G401 (cell line): ENCODE results near the gene COPS7B. TPM values are rescaled to one million over a fixed set of nuclear protein-coding genes. Genes with fewer than 3 reads are reported as not detected.
A peak's percentile ranks its signal among the peaks of the same experiment; 100 is the strongest.

ENCODE experiments used
- DNase-seq: peaks from one replicate; pipeline ENCODE4 v3.0.0-alpha.2; 2015; ENCODE audit warnings: low spot score
- in situ Hi-C: cut with HindIII; loops from 2 replicates; pipeline ENCODE4 v1.10.0; 2016; ENCODE audit warnings: low sequenced_read_pairs, mixed read lengths
- total RNA-seq: library from RNA; depleted of rRNA; stranded (reverse); fragments of >200 nt; shearing (Covaris generic); gene quantifications from 2 replicates; pipeline ENCODE4 v1.2.3, GENCODE V29; 2014

The COPS7B gene
- total RNA-seq, 1 experiment from 2014 or later = 96.3 TPM

DNA sequence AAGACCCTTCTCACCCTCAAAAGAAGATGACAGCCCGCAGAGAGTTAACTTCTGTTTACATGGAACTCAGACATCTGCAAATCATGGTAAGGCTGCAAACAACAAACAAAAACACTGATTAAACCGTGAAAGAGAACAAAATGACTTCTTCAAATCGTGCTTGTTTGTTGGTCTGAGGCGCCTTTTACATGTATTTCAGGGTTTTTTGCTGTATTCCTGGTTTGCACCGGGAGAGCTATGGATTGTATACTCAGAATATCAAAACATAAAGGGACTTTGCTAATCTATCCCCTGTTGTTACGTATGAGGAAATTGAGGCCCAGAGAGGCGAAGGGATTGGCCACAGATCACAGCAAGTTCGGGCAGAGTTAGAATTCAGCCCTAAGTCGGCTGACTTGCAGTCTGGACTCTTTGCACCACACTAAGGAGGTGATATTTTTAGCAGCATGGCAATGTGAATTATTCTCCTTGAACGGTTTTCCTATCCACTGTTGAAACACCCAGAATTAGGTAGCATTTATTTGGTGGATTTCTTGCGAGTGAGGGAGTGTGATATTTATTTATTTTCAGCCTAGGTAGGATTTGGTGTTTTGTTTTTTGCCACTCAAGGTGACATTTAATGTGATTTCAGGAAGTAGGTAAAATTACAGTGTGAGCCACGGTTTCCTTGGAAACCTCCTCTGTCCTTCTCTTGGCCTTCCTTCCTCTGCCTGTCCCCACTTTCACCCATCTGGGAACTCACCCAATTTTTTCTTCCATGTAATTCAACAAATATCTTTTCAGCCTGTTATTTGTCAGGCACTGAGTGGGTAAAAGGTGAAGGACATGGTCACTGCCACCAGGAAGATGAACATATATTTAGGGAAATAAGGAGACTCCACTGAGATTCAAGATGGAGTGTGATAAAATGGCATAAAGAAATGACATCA is 4.2 kb upstream of the COPS7B start:
- DNase-seq = peak; percentile 32
- in situ Hi-C loops = no loop called here

DNA sequence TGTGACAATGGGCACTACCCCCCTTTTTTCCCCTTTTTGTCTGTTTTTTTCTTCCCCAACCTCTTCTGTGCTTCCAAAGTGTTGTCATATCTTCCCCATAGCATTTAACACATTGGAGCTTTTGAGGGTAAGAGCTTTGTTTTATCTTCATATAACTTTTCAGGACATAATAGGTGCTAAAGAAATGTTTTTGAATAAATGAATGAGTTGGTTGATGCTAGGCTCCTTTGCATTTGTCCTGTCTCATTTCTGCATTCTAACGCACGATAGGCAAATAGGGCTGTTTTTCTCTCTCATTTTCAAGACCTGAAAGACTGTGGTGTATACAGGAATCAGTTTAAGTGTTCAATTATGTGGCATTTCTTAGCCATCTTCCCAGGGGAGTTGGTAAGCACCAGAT is 832 bp upstream of the COPS7B start:
- no peak for DNase-seq
- in situ Hi-C loops = no loop called here

DNA sequence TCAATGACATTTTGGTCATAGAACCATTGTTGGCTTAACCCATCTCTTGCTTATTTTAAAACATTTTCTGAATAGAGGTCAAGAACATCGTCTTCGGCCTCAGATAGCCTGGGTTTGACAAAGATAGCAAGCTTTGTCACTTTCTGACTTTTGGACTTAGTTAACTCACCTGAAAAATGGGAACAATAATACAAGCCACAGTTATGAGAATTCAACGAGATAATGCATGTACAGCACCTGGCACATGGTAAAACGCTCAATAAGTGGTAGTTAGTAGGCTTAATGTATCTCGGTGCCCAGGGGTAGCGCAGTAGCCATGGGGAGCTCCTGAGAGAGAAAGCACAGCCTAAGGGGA is 446 bp upstream of the COPS7B start:
- DNase-seq = no peak
- in situ Hi-C loops = no loop called here

DNA sequence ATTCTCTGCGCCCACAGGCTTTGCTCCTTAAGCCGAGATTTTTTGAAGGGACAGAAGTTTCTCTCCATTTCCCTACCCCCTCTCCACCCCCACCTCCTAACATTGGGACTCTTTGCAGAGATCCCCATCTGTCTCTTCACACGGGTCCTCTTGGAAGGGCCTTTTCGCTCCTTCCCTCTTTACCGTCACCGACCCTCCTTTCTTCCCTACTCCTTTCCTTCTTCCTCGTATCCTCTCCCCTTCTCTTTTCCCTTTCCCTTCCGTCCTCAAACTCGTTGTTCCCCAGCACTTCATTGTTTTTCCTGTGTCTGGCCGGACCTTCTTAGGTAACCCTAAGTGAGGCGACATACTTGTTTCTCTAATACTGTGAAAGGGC is 660 bp downstream of the COPS7B start:
- in situ Hi-C loops = no loop called here
- DNase-seq = no peak

DNA sequence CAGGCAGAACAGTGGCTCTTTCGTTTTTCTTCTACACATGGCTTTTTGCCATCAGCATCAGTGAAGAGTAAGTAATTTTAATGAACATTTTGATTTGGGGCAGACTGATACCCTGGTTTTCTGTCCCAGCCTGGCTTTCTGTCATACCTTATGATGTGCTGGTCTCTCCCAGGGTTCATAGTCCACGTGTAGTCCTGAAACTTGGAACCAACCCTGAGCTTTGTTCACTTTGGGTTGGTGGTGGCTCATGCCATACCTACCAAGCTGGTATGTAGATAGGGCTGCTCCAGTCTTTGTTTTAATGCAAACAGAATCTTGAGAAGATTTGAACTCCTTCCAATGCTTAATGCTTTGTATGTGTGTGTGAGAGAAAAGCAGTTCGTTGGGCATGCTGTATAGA is 4.9 kb downstream of the COPS7B start:
- in situ Hi-C loops = no loop called here

DNA sequence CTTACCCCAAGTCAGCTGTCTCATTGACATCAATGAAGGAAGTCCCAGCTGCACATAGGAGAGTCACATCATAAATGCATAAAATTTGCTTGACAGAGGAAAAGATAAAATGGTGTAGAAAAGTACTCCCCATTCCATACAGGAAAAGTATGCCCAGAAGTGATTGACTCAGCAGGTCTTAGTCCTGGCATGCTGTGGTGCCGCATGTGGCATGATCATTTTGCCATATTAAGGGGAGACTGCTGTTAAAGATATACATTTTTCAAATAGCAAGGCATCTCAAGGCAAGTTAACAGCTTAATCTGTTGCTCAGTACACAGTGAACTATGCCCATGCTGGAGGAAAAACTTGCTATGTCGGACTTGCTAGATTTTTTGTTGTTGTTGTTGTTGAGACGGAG is 8.1 kb downstream of the COPS7B start:
- in situ Hi-C loops = no loop called here
- DNase-seq = no peak

More for the DNA sequence above, 4.9 kb downstream of the COPS7B start:
- no peak for DNase-seq

DNA sequence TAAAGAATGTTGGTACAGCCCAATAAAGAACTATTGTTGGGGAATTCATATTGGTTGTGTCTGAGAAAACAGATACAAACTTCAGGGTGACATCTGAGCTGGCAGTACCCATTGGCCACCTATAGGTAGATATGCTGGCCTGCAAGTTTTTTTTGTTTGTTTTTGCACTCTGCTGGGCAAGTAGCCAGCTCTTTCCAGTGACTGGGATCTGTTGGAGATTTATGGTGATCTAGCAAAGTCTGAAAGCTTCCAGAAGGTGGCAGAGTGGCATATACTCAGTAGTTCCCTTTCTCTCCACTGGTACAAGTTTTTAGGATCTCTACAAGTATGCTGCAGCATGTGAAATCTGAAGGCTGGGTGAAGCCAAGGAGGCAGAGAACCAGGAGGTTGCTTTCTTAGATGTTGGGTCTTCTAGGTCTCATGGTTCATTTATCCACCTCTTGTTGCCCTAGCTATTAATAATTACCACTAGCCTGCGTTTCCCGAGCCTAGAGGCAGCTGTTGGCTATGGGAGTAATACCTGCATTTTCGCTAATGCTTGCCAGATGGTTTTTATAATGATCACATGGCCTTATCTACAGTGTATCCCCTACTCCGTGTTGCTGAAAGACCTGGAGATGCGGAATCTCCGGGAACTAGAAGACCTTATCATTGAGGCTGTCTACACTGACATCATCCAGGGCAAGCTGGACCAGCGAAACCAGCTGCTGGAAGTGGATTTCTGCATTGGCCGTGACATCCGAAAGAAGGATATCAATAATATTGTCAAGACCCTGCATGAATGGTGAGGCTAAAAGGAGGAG is 9.5 kb downstream of the COPS7B start:
- DNase-seq = no peak

DNA sequence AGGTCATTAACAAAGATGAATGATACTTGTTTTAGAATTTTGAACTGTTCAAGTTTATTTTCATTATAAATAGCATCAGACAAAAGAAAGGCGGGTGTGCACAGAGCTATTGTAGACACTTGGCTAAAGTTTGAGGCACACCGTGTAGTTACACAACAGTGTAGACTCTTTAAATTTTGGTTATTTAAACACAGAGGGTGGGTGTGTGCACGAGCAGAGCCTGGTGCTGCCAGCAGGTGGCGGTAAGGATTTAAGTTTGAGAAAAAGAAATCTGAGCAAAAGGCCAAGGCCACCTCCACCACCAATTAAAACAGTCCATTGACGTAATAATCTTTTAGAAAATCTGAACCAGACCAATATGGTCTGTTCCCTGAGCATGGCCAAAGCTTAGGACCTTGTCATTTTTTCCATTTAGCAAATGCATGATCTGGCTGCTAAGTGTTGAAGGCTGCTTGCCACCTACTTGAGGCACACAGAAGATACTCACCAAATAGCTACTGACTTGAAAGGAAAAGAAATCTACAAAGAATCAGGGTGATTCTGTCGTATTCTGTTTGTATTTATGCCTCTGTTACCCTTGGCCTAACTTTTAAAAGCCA is 14.3 kb downstream of the COPS7B start:
- in situ Hi-C loops = no loop called here
- DNase-seq = peak; percentile 21

More for the DNA sequence above, 9.5 kb downstream of the COPS7B start:
- in situ Hi-C loops = no loop called here

DNA sequence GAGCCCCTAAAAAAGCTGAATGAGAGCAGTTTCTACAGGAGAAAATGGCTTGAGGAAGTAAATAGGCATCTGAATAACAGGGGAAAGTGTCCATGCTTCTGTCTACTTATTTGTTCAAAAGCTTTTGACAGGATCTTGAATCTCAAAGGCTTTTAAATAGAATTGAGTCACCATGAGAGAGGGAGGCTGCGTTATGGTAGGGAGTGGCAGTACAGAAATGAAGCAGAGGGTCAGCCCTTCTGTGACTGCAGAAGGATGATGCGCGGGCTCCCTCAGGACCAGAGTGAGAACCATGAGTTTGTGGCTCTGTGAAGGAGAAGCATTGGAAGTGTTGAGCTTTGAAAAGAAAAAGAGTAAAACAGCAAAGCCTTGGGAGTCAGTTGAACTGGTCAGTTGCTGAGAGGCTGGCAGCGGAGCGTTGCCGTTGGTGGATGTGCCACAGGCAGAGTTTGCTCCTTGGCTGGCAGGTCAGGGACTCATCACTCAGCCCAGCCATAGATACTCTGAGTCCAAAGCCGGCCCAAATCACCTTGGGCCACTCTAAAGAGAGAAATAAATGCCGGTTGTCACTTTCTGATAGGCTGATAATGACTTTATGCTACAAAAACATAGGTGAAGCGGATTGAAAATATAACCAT is 17.4 kb downstream of the COPS7B start:
- DNase-seq = no peak

DNA sequence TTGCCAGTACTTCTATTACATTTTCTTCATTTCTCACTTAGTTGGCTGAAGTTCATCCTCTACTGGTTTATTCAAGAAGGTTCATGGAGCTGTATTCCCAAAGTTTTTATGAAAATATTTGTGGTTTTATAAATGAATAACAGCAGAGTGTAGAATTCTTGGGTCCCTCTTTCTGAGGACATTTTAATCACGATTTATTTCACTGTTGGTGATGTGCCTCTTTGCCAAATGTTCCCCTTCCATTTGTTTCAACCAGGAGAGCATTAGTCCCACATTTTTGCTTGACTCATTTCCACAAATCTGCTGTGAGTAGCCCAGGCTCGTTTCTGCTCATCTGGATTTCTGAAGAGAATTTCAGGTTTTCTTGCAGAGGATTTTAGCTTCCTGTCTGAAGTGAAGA is 20.8 kb downstream of the COPS7B start:
- in situ Hi-C loops = no loop called here
- no peak for DNase-seq

More for the DNA sequence above, 17.4 kb downstream of the COPS7B start:
- in situ Hi-C loops = no loop called here

DNA sequence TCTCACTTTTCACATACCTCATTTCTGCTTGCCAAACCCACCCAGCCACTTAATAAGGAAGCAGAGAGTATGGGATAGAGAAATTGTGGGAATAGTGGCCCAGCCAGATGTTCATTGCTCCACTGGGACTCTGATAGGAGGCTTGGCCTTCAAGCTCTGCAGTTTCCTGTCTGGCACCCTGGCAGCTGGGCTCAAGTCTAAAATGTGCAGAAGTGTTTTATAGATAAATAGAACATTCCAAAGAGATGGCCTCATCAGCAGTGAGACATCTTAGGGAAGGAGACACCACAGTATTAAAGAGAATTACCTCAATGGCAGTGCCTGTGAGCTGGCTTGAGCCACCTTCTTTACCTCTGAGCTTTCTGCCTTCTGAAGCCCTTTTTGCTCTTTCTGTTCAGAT is 24.7 kb downstream of the COPS7B start:
- in situ Hi-C loops = no loop called here
- DNase-seq = no peak

DNA sequence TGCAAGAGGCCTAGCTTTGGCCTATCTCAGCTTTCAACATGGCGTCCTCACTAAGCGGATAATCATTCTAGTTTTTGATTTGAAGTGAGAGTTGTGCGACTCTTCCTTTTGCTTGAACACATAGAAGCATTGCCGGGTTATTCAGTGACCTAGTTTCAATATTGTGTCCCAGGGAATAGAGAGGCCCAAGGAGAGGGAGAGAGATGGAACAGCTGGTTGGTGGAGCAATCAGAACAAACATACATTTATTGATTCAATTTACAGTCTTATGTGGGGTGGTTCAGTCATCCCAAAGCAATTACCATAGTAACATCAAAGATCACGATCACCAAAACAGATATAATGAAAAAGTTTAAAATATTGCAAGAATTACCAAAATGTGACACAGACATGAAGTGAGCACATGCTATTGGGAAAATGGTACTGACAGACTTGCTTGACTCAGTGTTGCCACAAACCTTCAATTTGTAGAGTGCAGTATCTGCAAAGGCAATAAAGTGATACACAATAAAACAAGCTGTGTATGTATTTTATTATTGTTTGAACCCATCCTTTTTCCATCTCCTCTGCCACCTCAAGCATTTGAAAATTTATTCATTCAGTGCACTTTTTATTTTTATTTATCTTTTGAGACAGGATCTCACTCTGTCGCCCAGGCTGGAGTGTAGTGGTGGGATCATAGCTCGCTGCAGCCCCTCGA is 30.2 kb downstream of the COPS7B start:
- in situ Hi-C loops = no loop called here
- DNase-seq = no peak

DNA sequence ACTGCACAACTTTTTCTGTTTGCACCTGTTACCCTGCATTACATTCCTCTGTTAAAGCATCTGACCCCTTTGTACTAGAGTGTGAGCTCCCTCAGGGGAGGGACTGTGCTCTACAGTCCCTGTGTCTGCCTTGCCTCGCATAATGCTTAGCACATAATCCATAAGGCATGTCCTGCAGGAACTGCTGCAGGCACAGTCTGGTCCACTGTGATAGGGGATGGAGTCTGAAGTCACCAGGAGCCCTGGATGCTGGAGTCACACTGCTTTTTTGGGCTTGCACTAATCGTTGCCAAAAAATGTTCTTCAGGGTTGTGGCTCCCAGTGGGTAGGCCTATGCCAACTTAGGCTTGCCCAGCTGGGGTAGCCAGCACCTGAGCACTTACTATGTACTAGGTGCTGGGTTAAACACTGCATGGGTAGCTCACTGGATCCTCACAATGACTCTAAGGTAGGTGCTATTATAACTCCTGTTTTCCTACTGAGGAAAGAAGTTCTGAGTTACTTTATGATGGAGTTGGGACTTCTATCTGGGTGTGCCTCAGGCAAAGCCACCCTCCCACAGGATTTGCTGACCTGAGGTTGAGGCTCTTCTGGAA is 33.3 kb downstream of the COPS7B start:
- in situ Hi-C loops = no loop called here
- no peak for DNase-seq

DNA sequence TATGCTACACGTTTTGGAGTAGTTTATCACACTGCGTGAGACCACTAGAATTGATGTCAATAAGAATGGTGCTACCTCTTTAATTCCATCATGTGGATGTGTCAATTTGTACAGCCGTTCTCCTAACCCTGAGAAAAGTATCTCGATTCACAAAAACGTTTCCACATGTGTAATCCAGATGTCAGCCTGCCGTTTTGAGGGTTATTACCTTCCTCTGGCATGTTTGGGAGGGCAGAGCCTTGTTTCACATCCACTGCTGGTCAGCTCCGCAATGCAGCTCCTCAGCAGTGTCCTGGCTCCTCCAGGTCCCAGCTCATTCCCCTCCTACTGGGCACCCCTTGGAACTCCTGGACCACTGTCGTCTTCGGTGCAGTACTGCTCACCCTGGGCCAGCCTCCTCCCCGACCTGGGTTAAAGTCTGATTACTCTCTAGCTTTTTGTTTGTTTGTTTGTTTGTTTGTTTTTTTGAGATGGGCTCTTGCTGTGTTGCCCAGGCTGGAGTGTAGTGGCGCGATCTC is 34.6 kb downstream of the COPS7B start:
- in situ Hi-C loops = no loop called here
- DNase-seq = no peak

DNA sequence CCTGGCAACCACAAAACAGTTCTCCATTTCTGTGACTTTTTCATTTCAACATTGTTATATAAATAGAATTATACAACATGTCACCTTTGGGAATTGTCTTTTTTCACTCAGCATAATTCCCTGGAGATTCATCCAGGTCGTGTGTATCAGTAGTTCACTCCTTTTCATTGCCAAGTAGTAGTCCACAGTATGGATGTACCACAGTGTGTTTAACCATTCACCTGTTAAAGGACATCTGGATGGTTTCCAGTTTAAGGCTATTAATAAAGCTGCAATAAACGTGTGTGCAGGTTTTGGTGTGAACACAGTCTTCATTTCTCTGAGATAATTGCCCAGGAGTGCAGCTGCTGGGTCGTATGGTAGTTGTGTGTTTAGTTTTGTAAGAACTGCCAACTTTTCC is 35.7 kb downstream of the COPS7B start:
- in situ Hi-C loops = no loop called here
- no peak for DNase-seq

DNA sequence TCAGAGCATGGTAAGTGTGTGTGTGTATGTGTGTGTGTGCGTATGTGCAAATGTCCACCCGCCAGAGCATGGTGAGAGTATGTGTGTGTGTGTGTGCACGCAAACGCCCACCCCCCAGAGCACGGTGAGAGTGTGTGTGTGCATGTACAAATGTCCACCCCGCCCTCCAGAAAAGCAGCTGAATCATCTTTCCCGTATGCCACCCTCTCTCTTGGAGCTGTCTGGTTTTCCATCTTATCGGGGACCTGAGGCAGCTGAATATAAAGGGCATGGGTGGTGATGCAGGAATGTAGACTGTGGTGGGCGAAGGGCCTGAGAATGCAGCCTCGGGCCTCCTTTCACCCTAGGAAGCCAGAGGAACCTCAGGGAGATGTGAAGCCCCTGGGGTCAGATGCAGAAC is 66.9 kb downstream of the COPS7B start:
- no peak for DNase-seq
- in situ Hi-C loops = no loop called here

DNA sequence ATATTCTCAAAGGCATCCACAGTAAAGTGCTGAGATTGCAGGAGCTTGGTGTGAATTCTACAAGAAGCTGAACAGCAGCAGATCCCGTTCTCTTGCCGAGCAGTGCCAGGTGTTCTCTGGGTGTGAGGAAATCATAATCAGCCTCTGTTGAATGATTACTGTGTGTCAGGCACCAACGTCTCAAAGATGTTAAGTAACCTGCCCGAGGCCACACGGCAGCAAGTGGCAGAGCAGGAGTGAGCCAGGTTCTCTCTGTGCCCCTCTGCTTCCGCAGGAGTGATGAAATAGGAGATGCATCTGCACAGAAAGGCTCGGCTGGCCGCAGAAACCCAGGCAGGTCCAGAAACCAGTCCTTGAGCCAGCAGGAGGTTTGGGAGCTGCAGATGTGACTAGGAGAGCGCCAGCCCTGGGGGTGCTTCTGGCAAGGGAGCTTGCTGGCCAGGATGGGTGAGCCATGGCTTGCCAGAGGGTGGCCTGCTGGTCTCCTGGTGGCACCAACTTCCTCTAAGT is 68.4 kb downstream of the COPS7B start:
- in situ Hi-C loops = no loop called here
- DNase-seq = no peak

DNA sequence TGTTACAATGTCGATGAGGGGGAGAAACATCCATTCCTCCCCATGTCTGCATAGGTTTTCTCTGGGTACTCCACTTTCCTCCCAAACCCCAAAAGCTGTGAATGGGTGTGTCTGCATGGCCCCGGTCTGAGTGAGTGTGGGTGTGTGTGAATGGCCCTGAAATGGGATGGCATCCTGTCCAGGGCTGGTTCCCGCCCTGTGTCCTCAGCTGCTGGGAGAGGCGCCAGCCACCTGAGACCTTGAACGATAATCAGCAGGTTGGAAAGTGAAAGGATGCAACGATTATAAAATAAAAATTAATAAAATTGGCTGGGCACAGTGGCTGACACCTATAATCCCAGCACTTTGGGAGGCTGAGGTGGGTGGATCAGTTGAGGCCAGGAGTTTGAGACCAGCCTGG is 70.7 kb downstream of the COPS7B start:
- in situ Hi-C loops = no loop called here
- DNase-seq = no peak
